NCI-H2107 treated with DMSO at 0.1 percent for 48 hours (cell line): Measurements from ENCODE around the gene DAZ1.
"Not testable (repeated sequence)": the region's sequence is repeated elsewhere in the genome, so short reads cannot be mapped to it uniquely, and the experiment has no call there.

ENCODE experiments used
- DNase-seq: peaks from one replicate; lab custom pipeline; 2025; ENCODE audit not compliant: unreplicated experiment; lab: John Stamatoyannopoulos, UW

Gene DAZ1, protein sequence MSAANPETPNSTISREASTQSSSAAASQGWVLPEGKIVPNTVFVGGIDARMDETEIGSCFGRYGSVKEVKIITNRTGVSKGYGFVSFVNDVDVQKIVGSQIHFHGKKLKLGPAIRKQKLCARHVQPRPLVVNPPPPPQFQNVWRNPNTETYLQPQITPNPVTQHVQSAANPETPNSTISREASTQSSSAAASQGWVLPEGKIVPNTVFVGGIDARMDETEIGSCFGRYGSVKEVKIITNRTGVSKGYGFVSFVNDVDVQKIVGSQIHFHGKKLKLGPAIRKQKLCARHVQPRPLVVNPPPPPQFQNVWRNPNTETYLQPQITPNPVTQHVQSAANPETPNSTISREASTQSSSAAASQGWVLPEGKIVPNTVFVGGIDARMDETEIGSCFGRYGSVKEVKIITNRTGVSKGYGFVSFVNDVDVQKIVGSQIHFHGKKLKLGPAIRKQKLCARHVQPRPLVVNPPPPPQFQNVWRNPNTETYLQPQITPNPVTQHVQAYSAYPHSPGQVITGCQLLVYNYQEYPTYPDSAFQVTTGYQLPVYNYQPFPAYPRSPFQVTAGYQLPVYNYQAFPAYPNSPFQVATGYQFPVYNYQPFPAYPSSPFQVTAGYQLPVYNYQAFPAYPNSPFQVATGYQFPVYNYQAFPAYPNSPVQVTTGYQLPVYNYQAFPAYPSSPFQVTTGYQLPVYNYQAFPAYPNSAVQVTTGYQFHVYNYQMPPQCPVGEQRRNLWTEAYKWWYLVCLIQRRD

DNA sequence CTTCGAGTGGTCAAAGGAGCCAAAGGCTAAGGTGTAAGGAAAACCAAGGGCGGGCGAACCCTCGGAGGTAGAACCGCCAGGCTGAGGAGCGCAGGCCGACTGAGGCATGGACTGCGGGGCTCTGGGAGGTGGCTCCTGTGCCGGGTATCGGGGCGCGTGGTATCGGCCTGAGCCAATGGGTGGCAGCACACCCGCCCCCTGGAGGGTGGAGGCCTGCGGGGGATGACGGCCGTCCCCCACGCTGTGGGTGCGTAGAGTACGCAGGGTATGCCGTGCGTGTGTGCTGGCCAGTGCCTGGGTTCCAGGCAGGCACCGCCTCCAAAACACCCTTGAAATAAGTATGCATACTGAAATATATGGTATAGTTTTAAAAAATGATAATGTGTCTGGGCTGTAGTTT lies at the start of gene DAZ1:
TSS of gene DAZ1 (minus strand) at position 101 of the 400 bp plus-strand sequence. CDS start 208 bp downstream, outside the sequence.
- not testable (repeated sequence) for DNase-seq

DNA sequence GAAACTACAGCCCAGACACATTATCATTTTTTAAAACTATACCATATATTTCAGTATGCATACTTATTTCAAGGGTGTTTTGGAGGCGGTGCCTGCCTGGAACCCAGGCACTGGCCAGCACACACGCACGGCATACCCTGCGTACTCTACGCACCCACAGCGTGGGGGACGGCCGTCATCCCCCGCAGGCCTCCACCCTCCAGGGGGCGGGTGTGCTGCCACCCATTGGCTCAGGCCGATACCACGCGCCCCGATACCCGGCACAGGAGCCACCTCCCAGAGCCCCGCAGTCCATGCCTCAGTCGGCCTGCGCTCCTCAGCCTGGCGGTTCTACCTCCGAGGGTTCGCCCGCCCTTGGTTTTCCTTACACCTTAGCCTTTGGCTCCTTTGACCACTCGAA lies 20.4 kb upstream of the DAZ1 start, which contains the start of gene DAZ2:
TSS of gene DAZ2 (plus strand) at position 301 of the 400 bp plus-strand sequence. CDS start 208 bp downstream, outside the sequence.
- DNase-seq: not testable (repeated sequence)

DNA sequence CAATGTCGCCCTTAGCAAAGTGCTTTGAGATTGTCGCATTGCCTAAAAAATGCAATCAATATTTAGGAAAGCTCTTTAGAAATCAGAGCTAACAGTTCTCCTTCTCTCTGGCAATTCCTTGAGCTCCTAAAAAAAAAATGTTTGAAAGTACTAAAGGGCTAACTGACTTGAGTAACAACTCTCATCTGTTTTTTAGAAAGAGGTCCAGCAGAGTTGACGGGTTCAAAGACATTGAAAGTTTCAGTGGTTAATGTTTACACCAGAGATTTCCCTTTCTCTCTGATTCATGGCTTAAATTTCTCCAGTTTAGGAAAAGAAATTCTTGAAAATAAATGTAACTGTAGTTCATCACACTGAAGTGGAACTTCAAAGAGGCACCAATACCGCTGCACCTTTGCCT lies 11.9 kb upstream of the DAZ1 start:
- DNase-seq: not testable (repeated sequence)

DNA sequence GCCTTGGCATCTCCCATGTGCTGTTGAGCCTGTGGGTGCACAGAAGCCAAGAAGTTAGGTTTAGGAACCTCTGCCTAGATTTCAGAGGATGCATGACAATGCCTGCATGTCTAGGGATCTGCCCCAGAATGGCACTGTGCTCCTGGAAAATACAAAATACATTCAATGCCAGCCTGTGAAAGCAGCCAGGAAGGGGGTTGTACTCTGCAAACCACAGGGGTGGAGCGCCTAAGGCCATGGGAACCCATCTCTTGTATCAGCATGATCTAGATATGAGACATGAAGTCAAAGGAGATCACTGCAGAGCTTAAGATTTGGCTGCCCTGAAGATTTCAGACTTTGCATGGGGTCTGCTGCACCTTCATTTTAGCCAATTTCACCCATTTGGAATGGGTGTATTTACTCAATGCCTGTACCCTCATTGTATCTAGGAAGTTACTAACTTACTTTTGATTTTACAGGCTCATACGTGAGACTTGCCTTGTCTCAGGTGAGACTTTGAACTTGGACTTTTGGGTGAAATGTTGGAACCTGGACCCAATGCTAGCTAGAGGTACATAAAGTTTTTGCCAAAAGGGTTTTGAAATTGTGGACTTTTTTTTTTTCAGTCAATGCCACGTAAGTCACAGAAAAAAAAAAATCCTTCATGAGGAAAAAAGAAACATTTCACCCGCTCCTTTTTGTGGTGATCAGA lies 11.1 kb upstream of the DAZ1 start:
- DNase-seq: not testable (repeated sequence)

GRCh38 chrY:23207455-23207854 lies 8.6 kb upstream of the DAZ1 start:
- DNase-seq: not testable (repeated sequence)
